ENCODE measurements around the gene FFAR1.
"Not testable (repeated sequence)": the region's sequence is repeated elsewhere in the genome, so short reads cannot be mapped to it uniquely, and the experiment has no call there.

Gene FFAR1

DNA sequence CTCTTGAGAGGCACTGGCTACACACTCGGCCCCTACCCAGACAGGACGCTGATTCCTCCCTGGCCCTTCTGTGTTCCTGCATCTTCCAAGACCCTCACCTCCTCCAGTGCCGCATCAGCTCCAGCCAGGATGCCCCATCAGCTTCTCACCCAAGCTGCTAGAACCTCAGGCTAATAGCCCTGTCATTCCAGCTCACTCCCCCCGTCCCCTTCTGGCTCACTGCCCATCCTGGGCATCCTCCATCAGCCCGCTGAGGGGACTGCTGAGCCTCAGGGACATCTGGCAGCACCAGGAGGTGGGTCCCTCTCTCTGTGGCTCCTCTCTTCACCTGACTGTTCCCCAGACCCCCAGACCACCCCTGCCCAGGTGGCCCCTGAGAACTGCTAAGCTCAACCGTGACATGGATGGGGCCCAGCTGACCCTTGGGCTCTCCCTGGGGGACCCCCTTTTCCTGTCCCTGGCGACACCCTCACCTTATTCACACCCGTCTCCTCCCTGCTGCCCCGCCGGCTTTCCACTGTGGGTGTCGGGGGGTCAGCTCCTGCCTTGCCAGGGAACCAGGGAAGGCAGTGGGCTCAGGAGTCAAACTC, 15.4 kb downstream of the FFAR1 start:
- DNase-seq: no peak

DNA sequence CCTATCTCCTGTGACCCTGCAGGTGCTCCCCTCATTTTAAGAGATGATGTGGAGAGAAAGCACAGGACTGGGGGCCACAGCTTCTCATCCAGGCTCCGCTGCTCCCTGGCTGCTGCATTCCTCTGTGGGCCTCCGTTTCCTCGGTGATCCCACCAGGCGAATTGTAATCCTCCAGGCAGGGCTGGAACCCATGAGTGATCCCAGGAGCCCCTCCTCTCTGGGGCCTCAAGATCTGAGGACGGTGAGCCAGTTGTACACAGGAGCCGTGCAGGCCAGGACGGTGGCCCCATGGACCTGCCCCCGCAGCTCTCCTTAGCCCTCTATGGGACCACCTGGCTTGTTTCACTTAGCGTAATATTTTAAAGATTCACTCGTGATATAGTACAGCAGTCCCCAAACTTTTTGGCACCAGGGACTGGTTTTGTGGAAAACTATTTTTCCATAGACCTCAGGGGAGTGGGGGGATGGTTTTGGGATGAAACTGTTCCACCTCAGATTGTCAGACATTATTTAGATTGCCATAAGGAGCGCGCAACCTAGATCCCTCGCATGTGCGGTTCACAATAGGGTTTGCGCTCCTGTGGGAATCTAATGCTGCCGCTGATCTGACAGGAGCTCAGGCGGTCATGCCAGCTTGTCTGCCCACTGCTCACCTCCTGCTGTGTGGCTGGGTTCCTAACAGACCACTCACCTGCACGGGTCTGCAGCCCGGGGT, 16.2 kb downstream of the FFAR1 start:
- DNase-seq: no peak

DNA sequence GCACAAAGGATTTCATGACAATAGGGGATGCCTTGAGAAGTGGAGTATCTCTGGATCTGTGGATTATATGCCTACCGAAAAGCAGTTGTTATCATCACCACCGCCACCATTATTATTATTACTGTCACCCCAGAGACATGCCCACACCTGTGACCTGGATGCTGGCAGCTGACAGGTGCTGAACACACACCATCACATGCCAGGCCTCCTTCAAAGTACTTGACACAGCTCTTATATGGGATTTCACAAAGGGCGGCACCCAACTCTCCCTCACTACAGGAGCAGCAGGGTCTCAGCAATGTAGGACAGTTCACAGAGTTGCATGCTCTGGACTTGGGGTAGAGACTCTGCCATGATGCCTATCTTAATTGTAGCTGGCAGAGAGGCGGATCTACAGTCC, 17.6 kb downstream of the FFAR1 start:
- DNase-seq: no peak

DNA sequence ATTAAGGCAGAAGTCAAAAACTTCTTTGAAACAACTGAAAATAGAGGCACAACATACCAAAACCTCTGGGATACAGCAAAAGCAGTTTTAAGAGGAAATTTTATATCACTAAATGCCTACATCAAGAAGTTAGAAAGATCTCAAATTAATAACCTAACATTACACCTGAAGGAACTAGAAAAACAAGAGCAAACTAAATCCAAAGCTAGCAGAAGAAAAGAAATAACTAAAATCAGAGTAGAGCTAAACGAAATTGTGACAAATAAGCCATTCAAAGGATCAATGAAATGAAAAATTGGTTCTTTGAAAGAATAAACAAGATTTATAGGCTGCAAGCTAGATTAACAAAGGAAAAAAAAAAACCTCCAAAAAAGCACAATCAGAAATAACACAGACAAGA, 20.7 kb downstream of the FFAR1 start:
- no peak for DNase-seq

DNA sequence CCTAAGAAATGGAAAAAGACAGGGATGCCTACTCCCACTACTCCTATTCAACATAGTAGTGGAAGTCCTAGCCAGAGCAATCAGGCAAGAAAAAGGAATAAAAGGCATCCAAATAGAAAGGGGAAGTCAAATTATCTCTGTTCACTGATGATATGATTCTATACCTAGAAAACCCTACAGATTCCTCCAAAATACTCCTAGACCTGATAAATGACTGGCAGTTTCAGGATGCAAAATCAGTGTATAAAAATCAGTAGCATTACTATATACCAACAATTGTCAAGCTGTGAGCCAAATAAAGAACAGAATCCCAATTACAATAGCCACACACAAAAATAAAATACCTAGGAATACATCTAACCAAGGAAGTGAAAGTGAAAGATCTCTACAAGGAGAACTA, 21.8 kb downstream of the FFAR1 start:
- DNase-seq: no peak

DNA sequence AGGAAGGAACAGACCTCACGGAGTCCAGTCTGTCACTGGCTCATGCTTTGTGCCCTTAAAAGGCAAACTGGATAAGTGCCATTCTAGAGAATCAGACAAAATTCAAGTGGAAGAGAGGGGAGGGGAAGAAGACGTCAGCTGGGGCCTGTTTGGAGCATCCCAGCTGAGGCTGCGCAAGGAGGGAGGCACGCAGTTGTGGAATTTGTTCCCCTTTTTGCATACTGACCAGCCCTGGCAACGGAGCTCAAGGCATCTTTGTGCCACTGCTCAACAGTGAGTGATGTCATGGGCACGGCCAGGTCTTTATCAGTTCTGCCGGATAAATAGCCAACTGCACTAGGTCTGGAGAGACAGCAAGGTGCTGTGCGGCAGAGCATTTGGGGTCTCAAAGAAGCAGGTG, 23.0 kb downstream of the FFAR1 start, which contains the start of gene GPR42:
GPR42 (plus strand) TSS at position 347 of the 400 bp plus-strand sequence. CDS start 292 bp downstream, outside the sequence.
- DNase-seq: peak; percentile 38

DNA sequence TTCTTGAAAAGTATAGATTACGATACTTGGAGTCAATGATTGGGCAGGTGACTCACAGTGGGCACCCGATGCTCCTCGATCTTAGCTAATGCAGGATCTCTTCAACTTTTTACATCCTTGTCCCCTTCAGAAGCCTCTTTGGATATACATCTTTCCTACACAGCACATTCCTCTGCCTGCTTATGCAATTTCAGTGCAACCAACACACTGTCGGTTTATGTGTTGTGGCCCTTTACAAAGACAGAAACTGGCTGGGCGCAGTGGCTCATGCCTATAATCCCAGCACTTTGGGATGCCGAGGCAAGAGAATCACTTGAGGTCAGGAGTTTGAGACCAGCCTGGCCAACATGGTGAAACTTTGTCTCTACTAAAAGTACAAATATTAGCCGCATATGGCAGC, 25.8 kb downstream of the FFAR1 start:
- peak; percentile 38 for DNase-seq

DNA sequence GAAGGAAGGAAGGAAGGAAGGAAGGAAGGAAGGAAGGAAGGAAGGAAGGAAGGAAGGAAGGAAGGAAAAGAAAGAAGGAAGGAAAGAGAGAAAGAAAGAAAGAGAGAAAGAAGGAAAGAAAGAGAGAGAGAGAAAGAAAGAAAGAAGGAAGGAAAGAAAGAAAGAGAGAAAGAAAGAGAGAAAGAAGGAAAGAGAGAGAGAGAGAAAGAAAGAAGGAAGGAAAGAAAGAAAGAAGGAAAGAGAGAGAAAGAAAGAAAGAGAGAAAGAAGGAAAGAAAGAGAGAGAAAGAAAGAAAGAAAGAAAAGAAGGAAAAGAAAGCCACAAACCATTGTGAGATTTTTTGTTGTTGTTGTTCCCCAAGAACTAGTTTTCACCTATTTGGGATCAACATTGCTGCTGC, 26.3 kb downstream of the FFAR1 start:
- DNase-seq: not testable (repeated sequence)

DNA sequence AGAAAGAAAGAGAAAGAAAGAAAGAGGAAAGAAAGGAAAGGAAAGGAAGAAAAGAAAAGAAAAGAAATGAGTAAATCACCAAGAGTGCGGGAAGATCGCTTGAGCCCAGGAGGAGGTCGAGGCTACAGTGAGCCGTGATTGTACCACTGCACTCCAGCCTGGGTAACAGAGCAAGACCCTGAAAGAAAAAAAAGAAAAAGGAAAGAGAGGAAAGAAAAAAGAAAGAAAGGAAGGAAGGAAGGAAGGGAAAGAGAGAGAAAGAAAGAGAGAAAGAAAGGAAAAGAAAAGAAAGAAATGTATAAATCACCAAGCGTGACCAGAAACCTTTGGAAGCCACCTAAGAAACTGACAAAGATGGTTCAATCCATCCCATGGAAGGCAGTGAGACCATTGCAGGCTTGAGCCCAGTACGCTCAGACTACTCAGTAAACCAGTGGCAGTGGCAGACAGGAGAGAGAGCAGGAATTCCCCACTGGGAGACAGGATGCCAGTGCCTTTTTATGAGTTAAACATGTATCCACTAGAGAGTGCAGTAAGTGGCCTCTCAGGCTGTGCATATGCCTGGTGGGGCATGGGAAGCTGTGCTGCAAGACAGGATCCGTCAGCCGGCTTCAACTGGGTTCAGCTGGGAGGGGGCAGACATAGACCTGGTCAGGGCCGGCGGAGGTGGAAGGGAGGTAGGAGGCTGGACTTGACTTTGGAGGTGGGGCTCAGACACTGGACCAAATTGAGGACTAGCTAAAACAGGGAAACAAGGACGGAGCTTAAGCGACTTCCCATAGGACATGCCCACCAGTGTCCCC, 28.0 kb downstream of the FFAR1 start:
- DNase-seq: no peak

DNA sequence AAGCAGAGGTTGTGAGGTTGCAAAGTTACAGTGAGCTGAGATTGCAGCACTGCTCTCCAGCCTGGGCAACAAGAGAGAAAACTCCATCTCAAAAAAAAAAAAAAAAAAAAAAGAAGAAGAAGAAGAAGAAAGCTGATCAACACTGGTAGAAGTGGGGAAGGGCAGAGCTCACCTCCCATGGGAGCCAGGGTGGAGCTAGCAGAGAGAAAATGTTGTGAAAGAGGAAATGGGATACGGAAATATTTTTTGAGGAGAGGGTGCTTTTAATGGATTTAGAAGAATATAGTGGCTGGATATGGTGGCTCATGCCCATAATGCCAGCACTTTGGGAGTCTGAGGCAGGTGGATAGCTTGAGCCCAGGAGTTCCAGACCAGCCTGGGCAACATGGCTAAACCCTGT, 30.0 kb downstream of the FFAR1 start:
- DNase-seq: no peak

DNA sequence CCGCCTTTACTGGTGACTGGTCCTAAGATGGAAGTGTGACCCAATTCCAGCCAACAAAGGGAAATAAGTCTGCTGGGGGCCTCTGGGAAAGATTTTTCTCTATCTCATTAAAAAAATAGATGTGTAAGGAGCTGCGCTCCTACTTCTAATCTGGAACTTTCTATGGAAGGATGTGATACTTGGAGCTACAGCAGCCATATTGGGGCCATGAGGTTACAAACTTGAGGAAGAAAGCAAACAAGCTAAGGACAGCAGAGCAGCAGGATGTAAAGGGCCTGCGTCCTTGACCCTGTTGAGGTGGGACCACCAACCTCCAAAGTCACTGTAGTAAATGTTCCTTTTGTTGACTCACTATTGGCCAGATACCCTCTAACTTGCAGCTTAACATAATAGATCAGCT, 30.7 kb downstream of the FFAR1 start:
- DNase-seq: no peak

DNA sequence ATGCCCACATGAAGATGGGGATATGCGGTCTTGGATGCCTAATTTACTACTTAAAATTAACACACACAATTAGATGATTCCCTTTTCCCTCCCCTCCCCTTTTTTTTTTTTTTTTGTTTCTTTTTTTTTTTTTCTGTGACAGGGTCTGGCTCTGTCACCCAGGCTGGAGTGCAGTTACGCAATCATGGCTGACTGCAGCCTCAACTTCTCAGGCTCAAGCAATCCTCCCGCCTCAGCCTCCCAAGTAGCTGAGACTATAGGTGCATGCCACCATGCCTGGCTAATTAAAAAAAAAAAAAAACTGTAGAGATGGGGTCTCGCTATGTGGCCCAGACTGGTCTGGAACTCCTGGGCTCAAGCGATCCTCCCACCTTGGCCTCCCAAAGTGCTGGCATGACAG, 31.8 kb downstream of the FFAR1 start:
- DNase-seq: not testable (repeated sequence)

DNA sequence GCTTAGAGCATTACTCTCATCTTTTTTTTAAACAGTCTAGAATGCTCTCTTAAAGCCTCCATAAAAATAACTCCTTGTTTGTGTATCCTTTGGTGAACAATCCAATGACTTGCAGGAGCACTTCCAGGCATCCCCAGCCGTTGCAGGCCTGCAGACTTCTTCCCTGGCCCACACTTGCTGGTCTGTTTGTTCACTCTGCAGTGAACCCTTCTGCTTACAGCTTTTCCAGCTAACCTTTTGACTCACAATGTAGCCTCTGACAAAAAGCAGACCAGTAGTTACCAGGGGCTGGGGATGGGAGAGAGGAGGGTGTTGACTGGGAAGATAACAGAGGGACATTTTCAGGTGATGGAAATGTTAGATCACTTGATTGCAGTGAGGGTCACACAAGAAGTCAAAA, 32.3 kb downstream of the FFAR1 start:
- DNase-seq: no peak

DNA sequence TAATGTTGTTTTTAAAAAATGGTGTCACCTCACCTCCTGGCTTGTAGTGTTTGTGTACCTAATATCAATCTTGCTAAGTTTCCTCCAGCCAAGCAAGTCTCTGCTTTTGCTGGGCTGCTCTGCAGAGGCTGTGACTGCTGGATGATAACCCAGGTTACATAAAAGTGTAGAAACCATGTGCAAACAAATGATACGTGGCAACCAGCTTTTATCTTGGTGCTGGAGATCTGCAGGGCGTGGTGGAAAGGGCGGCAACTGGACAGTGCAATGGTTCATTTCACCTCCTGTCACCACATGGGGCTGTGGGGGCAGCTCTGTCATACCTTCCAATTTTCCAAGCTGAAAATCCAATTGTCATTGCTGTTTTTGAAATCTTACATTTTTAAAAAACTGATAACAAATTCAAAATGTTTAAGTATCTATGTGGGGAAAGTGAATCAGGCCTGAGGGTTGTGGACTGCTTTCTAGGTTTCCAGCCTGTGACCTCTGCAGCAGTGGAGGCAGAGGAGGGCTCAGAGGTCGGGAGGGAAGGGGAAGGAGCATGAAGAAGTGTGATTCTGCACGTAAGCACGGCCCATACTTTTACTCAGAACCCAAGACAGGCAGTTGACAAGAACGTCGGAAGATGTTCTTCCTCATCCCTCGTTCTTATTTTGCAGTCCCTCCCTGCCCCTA, 32.9 kb downstream of the FFAR1 start:
- DNase-seq: no peak

DNA sequence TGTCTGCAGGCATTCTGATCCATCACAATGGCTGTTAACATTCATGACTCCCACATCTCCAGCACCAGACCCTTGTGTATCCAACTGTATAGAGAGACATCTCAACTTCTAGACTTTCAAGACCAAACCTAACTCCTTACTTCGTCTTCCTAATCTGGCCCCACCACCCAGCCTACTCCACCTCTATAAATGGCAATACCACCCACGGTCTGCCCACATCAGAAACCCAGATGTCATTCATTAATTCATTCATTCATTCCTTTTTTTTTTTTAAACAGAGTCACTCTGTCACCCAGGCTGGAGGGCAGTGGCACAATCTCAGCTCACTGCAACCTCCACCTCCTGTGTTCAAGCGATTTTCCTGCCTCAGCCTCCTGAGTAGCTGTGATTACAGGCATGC, 33.6 kb downstream of the FFAR1 start:
- DNase-seq: no peak

DNA sequence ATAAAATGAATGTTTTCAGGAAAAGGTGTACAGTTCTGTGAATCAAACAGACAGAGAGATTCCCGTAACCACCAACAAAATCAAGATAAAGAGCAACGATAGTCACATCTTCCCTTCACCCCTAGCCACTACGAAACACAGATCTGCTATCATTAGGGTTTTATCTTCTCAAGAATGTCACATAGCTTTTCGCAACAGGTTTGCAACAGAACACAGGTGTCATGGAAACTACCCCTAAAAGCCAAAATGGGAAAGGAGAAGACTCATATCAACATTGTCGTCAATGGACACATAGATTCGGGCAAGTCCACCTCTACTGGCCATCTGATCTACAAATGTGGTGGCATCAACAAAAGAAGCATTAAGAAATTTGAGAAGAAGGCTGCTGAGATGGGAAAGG, 34.2 kb downstream of the FFAR1 start:
- DNase-seq: no peak

DNA sequence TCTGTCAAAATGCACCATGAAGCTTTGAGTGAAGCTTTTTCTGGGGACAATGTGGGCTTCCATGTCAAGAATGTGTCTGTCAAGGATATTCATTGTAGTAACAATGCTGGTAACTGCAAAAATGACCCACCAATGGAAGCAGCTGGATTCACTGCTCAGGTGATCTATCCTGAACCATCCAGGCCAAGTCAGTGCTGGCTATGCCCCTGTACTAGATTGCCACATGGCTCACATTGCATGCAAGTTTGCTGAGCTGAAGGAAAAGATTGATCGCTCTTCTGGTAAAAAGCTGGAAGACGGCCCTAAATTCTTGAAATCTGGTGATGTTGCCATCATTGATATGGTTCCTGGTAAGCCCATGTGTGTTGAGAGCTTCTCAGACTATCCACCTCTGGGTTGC, 35.8 kb downstream of the FFAR1 start:
- DNase-seq: no peak

DNA sequence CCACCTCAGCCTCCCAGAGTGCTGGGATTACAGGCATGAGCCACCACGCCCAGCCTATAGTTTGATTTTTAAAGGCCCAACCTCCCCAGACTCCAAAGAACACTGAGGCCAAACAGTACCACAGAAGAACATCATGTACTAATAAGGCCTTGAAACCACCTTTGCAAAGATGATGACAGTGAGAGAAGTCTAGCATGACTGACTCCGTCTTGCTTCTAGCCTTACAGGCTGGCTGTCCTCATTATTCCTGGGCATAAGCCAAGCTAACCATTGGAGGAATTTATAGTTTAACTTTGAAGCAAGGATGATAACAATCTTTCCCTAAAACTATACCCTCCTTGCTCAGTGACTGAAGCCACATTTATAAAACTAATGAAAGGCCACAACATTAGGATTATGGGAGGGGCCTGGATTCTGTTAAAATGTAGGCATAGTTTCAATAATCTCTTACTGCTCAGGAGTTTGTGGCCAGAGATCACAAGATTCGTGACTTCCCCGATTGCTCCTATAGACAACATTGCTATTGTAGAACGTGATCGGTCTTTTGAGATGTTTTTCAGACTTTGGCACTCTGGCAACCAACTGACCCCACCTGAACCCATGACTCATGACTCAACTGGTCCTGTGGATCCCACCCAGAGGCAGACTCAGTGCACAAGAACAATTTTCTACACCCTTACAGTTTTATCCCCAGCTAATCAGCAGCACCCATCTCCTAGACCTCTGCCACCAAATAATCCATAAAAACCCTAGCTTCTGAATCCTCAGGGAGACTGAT, 40.8 kb downstream of the FFAR1 start:
- peak; percentile 1 for DNase-seq

DNA sequence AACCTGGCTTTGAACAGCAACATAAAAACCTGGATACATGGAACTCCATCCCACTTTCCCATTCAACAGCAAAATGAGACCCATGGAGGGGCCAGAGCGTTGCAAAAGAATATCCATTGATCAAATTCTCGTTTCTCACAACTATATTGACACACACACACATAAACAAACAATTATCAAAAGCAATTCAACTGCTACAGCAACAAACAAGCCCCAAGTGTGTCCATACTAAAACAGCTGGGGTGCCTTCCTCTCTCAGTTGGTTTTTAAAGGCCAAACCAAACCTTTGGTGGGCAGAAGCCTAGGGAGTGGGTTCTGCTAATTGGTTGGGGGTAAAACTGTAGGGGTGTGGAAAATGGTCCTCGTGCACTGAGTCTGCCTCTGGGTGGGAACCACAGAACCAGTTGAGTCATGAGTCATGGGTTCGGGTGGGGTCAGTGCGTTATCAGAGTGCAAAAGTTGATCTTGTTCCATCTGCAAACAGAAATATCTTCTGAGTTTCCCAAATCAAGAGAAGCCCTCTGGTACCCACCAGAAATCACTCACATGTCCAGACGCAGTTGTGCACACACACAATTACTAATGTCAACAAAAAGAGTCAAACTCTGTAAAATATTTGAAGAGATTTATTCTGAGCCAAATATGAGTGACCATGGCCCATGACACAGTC, 41.6 kb downstream of the FFAR1 start:
- DNase-seq: peak; percentile 24

DNA sequence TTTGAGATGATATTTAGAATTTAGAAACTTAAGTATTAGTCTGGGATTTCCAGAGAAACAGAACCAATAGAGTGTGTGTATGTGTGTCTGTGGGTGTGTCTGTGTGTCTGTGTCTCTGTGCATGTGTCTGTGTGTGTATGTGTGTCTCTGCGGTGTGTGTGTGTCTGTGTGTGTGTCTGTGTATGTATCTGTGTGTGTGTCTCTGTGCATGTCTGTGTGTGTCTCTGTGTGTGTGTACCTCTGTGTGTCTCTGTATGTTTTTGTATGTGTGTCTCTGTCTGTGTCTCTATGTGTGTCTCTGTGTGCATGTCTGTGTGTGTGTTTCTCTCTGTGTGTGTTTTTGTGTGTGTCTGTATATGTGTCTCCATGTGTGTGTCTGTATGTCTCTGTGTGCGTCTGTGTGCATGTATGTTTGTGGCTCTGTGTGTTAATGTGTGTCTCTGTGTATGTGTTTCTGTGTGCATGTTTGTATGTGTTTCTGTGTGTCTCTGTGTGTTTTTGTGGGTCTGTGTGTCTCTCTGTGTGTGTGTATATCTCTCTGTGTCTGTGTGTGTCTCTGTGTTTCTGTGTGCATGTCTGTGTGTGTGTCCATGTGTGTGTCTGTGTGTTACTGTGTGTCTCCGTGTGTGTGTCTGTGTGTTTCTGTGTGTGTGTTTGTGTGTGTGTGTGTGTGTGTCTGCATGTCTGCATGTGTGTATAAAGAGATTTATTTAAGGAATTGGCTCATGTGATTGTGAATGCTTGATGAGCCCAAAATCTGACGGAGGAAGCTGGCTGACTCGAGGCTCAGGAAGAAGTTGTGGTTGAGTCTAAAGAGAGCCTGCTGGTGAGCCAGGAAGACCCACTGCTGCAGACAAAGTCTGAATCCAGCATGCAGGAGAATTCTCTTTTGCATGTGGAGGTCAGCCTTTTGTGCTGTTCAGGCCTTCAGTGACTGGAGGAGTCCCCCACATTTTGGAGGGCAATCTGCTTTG, 45.3 kb downstream of the FFAR1 start:
- DNase-seq: no peak
